ENCODE measurements around the gene GNMT. TPM values are rescaled to one million over a fixed set of nuclear protein-coding genes. Genes with fewer than 3 reads are reported as not detected.

Gene GNMT
- total and polyA plus RNA-seq, 7 experiments from 2014 or later = 0.95 to 2.6 (median 1.1) TPM; not detected in 2

- ChIA-PET POLR2A (interaction anchor here (1.0 kb wide), 2 partner anchors 26 to 29 kb away, joined by 4 to 12 read pairs; partner anchors contain the start of genes CNPY3 and PPP2R5D), CTCF (no interaction called here)
- Mint-ChIP-seq H3K9me3 (no peaks in the 10 kb centered on the region), H3K27me3 (peaks cover 0 to 19% (median 0%) of the 10 kb centered on the region in 5 donors), H3K4me1 (peaks cover 0 to 24% (median 16%) of the 10 kb centered on the region in 7 donors), H3K36me3 (peaks cover 0 to 7% (median 0%) of the 10 kb centered on the region in 5 donors), H3K4me3 (no peak overlapping the region), H3K27ac (no peak overlapping the region)
- intact Hi-C loops (cut with micrococcal nuclease) = no loop called here
- Histone ChIP-seq H3K27me3 (ENCODE audit: control insufficient read depth in 2 of 2, insufficient read depth in 2 of 2, low read length in 2 of 2) (no peaks in the 10 kb centered on the region), H3K4me3 (ENCODE audit: low read length) (no peak overlapping the region), H3K36me3 (ENCODE audit: control insufficient read depth in 2 of 3, insufficient read depth in 3 of 3, low read length in 3 of 3) (peaks cover 0 to 11% (median 0%) of the 10 kb centered on the region in 3 experiments), H3K4me1 (ENCODE audit: control insufficient read depth in 2 of 2, insufficient read depth in 2 of 2, low read length in 2 of 2) (peaks cover 0 to 5% of the 10 kb centered on the region in 2 donors), H3K27ac (ENCODE audit: low read depth, low read length) (no peak overlapping the region), H3K9me3 (ENCODE audit: control insufficient read depth in 2 of 3, low read length in 3 of 3) (no peaks in the 10 kb centered on the region)
- no peak for ATAC-seq
- DNase-seq = no peak
Measured at GRCh38 chr6:42958125-42958524, 2.4 kb upstream of the GNMT start.

- no peak overlapping the region for H3K27ac ChIP-seq (ENCODE audit: low read depth, low read length)
- H3K27me3 ChIP-seq (ENCODE audit: control insufficient read depth in 2 of 2, insufficient read depth in 2 of 2, low read length in 2 of 2) = no peaks in the 10 kb centered on the region
- peak overlapping the region in 3 of 9 donors; percentile 32 to 75 (median 34) for H3K27ac Mint-ChIP-seq
- H3K9me3 Mint-ChIP-seq = no peaks in the 10 kb centered on the region
- peak overlapping the region; percentile 57 for H3K4me3 ChIP-seq (ENCODE audit: low read length)
- no peak for DNase-seq
- peaks cover 0 to 12% (median 5%) of the 10 kb centered on the region in 5 donors for H3K36me3 Mint-ChIP-seq
- CTCF ChIA-PET = no interaction called here
- ATAC-seq = no peak
- peaks cover 0 to 24% (median 16%) of the 10 kb centered on the region in 7 donors for H3K4me1 Mint-ChIP-seq
- H3K4me3 Mint-ChIP-seq = peak overlapping the region; percentile 62 to 86 (median 77)
- H3K4me1 ChIP-seq (ENCODE audit: control insufficient read depth in 2 of 2, insufficient read depth in 2 of 2, low read length in 2 of 2) = peaks cover 0 to 5% of the 10 kb centered on the region in 2 donors
- POLR2A ChIA-PET = interaction anchor here (1.3 to 2.5 kb wide), 3 partner anchors 10 to 31 kb away, joined by 3 to 13 read pairs (median 4); partner anchors contain the start of gene PEX6
- H3K9me3 ChIP-seq (ENCODE audit: control insufficient read depth in 2 of 3, low read length in 3 of 3) = no peaks in the 10 kb centered on the region
- intact Hi-C loops (cut with micrococcal nuclease) = loop anchor here in 1 of 2 donors (1.0 to 5.0 kb wide), 3 partner anchors 25 to 58 kb away; partner anchors contain the start of genes CNPY3 and PPP2R5D
- H3K27me3 Mint-ChIP-seq = peaks cover 0 to 19% (median 0%) of the 10 kb centered on the region in 5 donors
- peaks cover 0 to 25% (median 0%) of the 10 kb centered on the region in 3 experiments for H3K36me3 ChIP-seq (ENCODE audit: control insufficient read depth in 2 of 3, insufficient read depth in 3 of 3, low read length in 3 of 3)
Measured at GRCh38 chr6:42959917-42960242, 674 bp upstream of the GNMT start.

- Histone ChIP-seq H3K36me3 (ENCODE audit: control insufficient read depth in 2 of 3, insufficient read depth in 3 of 3, low read length in 3 of 3) (peaks cover 0 to 37% (median 0%) of the 10 kb centered on the region in 3 experiments), H3K27ac (ENCODE audit: low read depth, low read length) (no peak overlapping the region), H3K27me3 (ENCODE audit: control insufficient read depth in 2 of 2, insufficient read depth in 2 of 2, low read length in 2 of 2) (no peaks in the 10 kb centered on the region), H3K4me3 (ENCODE audit: low read length) (peak overlapping the region; percentile 57), H3K4me1 (ENCODE audit: control insufficient read depth in 2 of 2, insufficient read depth in 2 of 2, low read length in 2 of 2) (peaks cover 0 to 5% of the 10 kb centered on the region in 2 donors), H3K9me3 (ENCODE audit: control insufficient read depth in 2 of 3, low read length in 3 of 3) (no peaks in the 10 kb centered on the region)
- no peak for DNase-seq
- Mint-ChIP-seq H3K27me3 (peaks cover 0 to 19% (median 0%) of the 10 kb centered on the region in 5 donors), H3K4me3 (peak overlapping the region; percentile 62 to 86 (median 77)), H3K27ac (no peak overlapping the region), H3K4me1 (peaks cover 0 to 24% (median 16%) of the 10 kb centered on the region in 7 donors), H3K9me3 (no peaks in the 10 kb centered on the region), H3K36me3 (peaks cover 0 to 21% (median 5%) of the 10 kb centered on the region in 5 donors)
- CTCF ChIA-PET = interaction anchor here (0.6 kb wide), 1 partner anchor 14 kb away, joined by 4 read pairs; no protein-coding TSS in a partner anchor
- intact Hi-C loops (cut with micrococcal nuclease) = loop anchor here in 1 of 2 donors (2.0 to 5.0 kb wide), 2 partner anchors 24 to 59 kb away; partner anchors contain the start of gene PPP2R5D
- POLR2A ChIA-PET = interaction anchor here (1.0 to 2.5 kb wide), 5 partner anchors 9 to 98 kb away, joined by 3 to 13 read pairs (median 3); partner anchors contain the start of genes KLC4, MRPL2 and PEX6
- ATAC-seq = no peak
Measured at GRCh38 chr6:42961020-42961470, 491 bp downstream of the GNMT start.

- POLR2A ChIA-PET = interaction anchor here (0.6 to 2.5 kb wide), 3 partner anchors 17 to 598 kb away, joined by 3 to 13 read pairs (median 4); partner anchors contain the start of gene PEX6
Measured at GRCh38 chr6:42962096-42962495, 1.5 kb downstream of the GNMT start.

GRCh38 chr6:42962502-42963178, 2.1 kb downstream of the GNMT start:
- Histone ChIP-seq H3K27ac (ENCODE audit: low read depth, low read length) (no peak overlapping the region), H3K9me3 (ENCODE audit: control insufficient read depth in 2 of 3, low read length in 3 of 3) (no peaks in the 10 kb centered on the region), H3K27me3 (ENCODE audit: control insufficient read depth in 2 of 2, insufficient read depth in 2 of 2, low read length in 2 of 2) (no peaks in the 10 kb centered on the region), H3K4me3 (ENCODE audit: low read length) (no peak overlapping the region), H3K4me1 (ENCODE audit: control insufficient read depth in 2 of 2, insufficient read depth in 2 of 2, low read length in 2 of 2) (peaks cover 0 to 5% of the 10 kb centered on the region in 2 donors), H3K36me3 (ENCODE audit: control insufficient read depth in 2 of 3, insufficient read depth in 3 of 3, low read length in 3 of 3) (peaks cover 0 to 49% (median 0%) of the 10 kb centered on the region in 3 experiments)
- ChIA-PET POLR2A (interaction anchor here (1.0 kb wide), 1 partner anchor 18 kb away, joined by 3 read pairs; no protein-coding TSS in a partner anchor), CTCF (no interaction called here)
- peak overlapping the region in 1 of 9 donors; percentile 65 for H3K27ac Mint-ChIP-seq
- DNase-seq (no peak), ATAC-seq (no peak)
- no peaks in the 10 kb centered on the region for H3K9me3 Mint-ChIP-seq
- peaks cover 0 to 19% (median 0%) of the 10 kb centered on the region in 5 donors for H3K27me3 Mint-ChIP-seq
- H3K4me1 Mint-ChIP-seq = peaks cover 0 to 24% (median 16%) of the 10 kb centered on the region in 7 donors
- H3K4me3 Mint-ChIP-seq = peak overlapping the region in 3 of 10 donors; percentile 11 to 48 (median 27)
- intact Hi-C loops (cut with micrococcal nuclease) = loop anchor here in 1 of 2 donors (5.0 kb wide), 1 partner anchor 60 kb away; no protein-coding TSS in a partner anchor
- H3K36me3 Mint-ChIP-seq = peaks cover 3 to 21% (median 5%) of the 10 kb centered on the region in 5 donors

More at GRCh38 chr6:42962096-42962495, 1.5 kb downstream of the GNMT start:
- peaks cover 0 to 24% (median 16%) of the 10 kb centered on the region in 7 donors for H3K4me1 Mint-ChIP-seq
- H3K36me3 Mint-ChIP-seq = peaks cover 0 to 21% (median 5%) of the 10 kb centered on the region in 5 donors
- CTCF ChIA-PET = no interaction called here
- H3K27ac Mint-ChIP-seq = no peak overlapping the region
- Histone ChIP-seq H3K9me3 (ENCODE audit: control insufficient read depth in 2 of 3, low read length in 3 of 3) (no peaks in the 10 kb centered on the region), H3K4me3 (ENCODE audit: low read length) (no peak overlapping the region), H3K27me3 (ENCODE audit: control insufficient read depth in 2 of 2, insufficient read depth in 2 of 2, low read length in 2 of 2) (no peaks in the 10 kb centered on the region), H3K4me1 (ENCODE audit: control insufficient read depth in 2 of 2, insufficient read depth in 2 of 2, low read length in 2 of 2) (peaks cover 0 to 5% of the 10 kb centered on the region in 2 donors), H3K27ac (ENCODE audit: low read depth, low read length) (no peak overlapping the region), H3K36me3 (ENCODE audit: control insufficient read depth in 2 of 3, insufficient read depth in 3 of 3, low read length in 3 of 3) (peaks cover 0 to 43% (median 0%) of the 10 kb centered on the region in 3 experiments)
- intact Hi-C loops (cut with micrococcal nuclease) = loop anchor here in 1 of 2 donors (5.0 kb wide), 1 partner anchor 60 kb away; no protein-coding TSS in a partner anchor
- DNase-seq (no peak), ATAC-seq (no peak)
- peaks cover 0 to 19% (median 0%) of the 10 kb centered on the region in 5 donors for H3K27me3 Mint-ChIP-seq
- H3K4me3 Mint-ChIP-seq = peak overlapping the region in 4 of 10 donors; percentile 11 to 70 (median 38)
- no peaks in the 10 kb centered on the region for H3K9me3 Mint-ChIP-seq

- H3K27me3 ChIP-seq (ENCODE audit: control insufficient read depth in 2 of 2, insufficient read depth in 2 of 2, low read length in 2 of 2) = no peaks in the 10 kb centered on the region
- no peak overlapping the region for H3K4me3 ChIP-seq (ENCODE audit: low read length)
- H3K4me1 ChIP-seq (ENCODE audit: control insufficient read depth in 2 of 2, insufficient read depth in 2 of 2, low read length in 2 of 2) = peaks cover 0 to 5% of the 10 kb centered on the region in 2 donors
- DNase-seq (no peak), ATAC-seq (no peak)
- Mint-ChIP-seq H3K27me3 (peaks cover 0 to 19% (median 0%) of the 10 kb centered on the region in 5 donors), H3K4me3 (no peak overlapping the region), H3K4me1 (peaks cover 0 to 24% (median 16%) of the 10 kb centered on the region in 7 donors), H3K27ac (no peak overlapping the region), H3K9me3 (no peaks in the 10 kb centered on the region), H3K36me3 (peaks cover 3 to 21% (median 5%) of the 10 kb centered on the region in 5 donors)
- POLR2A ChIA-PET = interaction anchor here (1.5 kb wide), 1 partner anchor 16 kb away, joined by 7 read pairs; the partner anchor contains the start of gene PEX6
- CTCF ChIA-PET = no interaction called here
- H3K27ac ChIP-seq (ENCODE audit: low read depth, low read length) = no peak overlapping the region
- peaks cover 0 to 56% (median 0%) of the 10 kb centered on the region in 3 experiments for H3K36me3 ChIP-seq (ENCODE audit: control insufficient read depth in 2 of 3, insufficient read depth in 3 of 3, low read length in 3 of 3)
- intact Hi-C loops (cut with micrococcal nuclease) = loop anchor here in 1 of 2 donors (5.0 kb wide), 1 partner anchor 61 kb away; no protein-coding TSS in a partner anchor
- H3K9me3 ChIP-seq (ENCODE audit: control insufficient read depth in 2 of 3, low read length in 3 of 3) = no peaks in the 10 kb centered on the region
Measured at GRCh38 chr6:42963179-42963854, 2.8 kb downstream of the GNMT start.
